Right lobe of liver (tissue), 6 donors: ENCODE results near the gene LRP5. TPM values are rescaled to one million over a fixed set of nuclear protein-coding genes. Genes with fewer than 3 reads are reported as not detected.
A peak's percentile ranks its signal among the peaks of the same experiment; 100 is the strongest.

Experiments used
- ATAC-seq, 4 donors: fragments of 200-7000 bp; cut with Tn5 transposase; one replicate each; pipeline ENCODE4 v1.9.1; 2020; ENCODE audit warnings: mild to moderate bottlenecking in 4 of 4, moderate library complexity in 4 of 4
- DNase-seq, 3 donors: peaks; one replicate each; pipeline ENCODE4 v3.0.0-alpha.2; 2020
- H3K27ac ChIP-seq, 3 donors: fragments of 200-600 bp; one replicate each; pipeline ENCODE4 v1.8.0; 2022
- H3K27me3 ChIP-seq, 2 donors: fragments of 200-600 bp; one replicate each; pipeline ENCODE4 v1.8.0; 2022
- H3K36me3 ChIP-seq, 4 donors: fragments of 200-600 bp; sonication (generic) in 1 of 4; one replicate each; pipeline versions ENCODE4 v1.5.1 to v1.8.0; 2017 to 2022; ENCODE audit warnings: control low read depth in 1 of 4
- H3K4me1 ChIP-seq, 4 donors: fragments of 200-600 bp; sonication (generic) in 1 of 4; one replicate each; pipeline versions ENCODE4 v1.5.1 to v1.8.0; 2017 to 2022; ENCODE audit warnings: control low read depth in 1 of 4
- H3K4me3 ChIP-seq, 3 donors: fragments of 200-600 bp; one replicate each; pipeline ENCODE4 v1.8.0; 2022
- H3K9me3 ChIP-seq, 4 donors: fragments of 200-600 bp; sonication (generic) in 1 of 4; one replicate each; pipeline versions ENCODE4 v1.5.1 to v1.8.0; 2017 to 2022; ENCODE audit warnings: control low read depth in 1 of 4
- POLR2A ChIP-seq: fragments of 450-650 bp; IDR thresholded peaks from one replicate; pipeline ENCODE4 v1.6.1; 2017; ENCODE audit warnings: antibody characterized with exemption, mild to moderate bottlenecking
- WGBS: methylation state at CpG from one replicate; pipeline ENCODE4 v1.1.6; 2018; ENCODE audit warnings: low coverage, low lambda C conversion rate; ENCODE audit not compliant: insufficient coverage; ENCODE audit errors: missing lambda C conversion rate; 5-methylcytosine and 5-hydroxymethylcytosine counted together
- intact Hi-C, 2 donors: fragments of 100-400 bp; cut with DNase I; formaldehyde crosslinking; loops; one replicate each; pipeline versions ENCODE4 v1.11.2 to v1.14.1; 2022
- total RNA-seq, 6 experiments: library from RNA; depleted of rRNA in 2 of 6; stranded (reverse); fragments of >200 nt in 2 of 6; fragmentation: NEBNext Ultra II Directional in 3 of 6; extraction: Animal tissue kit (Norgen Biotek cat#: 25700) in 3 of 6; gene quantifications; one replicate each; pipeline versions ENCODE4 v1.1.0 to v1.2.4, GENCODE V29; 2016 to 2023
- TF ChIP-seq, protein P1 (sequence below), 4 donors: fragments of 200-600 bp in 3 of 4; fragments of 450-650 bp in 1 of 4; IDR thresholded peaks; one replicate each; pipeline versions ENCODE4 v1.5.1 to v1.8.0; 2016 to 2022; ENCODE audit warnings: antibody characterized with exemption in 4 of 4, mild to moderate bottlenecking in 2 of 4
- donor health status: DM: no; HTN: yes; CAD: no.
- donor health status: DM: no; HTN: no; CAD: no.
- donor health status: DM: no; HTN: no; CAD: no.
- donor health status: DM: no; HTN: yes; CAD: no.
- donor health status: DM: no; HTN: yes; CAD: no.

LRP5 gene
- total RNA-seq, 6 experiments from 2014 or later = 74.4 to 120 (median 88.2) TPM

GRCh38 chr11:68436162-68436888 is 123.9 kb downstream of the LRP5 start:
- no peak overlapping the region for H3K4me3 ChIP-seq
- peaks cover 0 to 82% (median 43%) of the 10 kb centered on the region in 4 donors for H3K36me3 ChIP-seq
- ATAC-seq (no peak), DNase-seq (peak in 1 of 3 donors; percentile 30)
- H3K4me1 ChIP-seq = no peaks in the 10 kb centered on the region
- no peaks in the 10 kb centered on the region for H3K27me3 ChIP-seq
- intact Hi-C loops = no loop called here
- no peak overlapping the region for H3K27ac ChIP-seq
- H3K9me3 ChIP-seq = no peaks in the 10 kb centered on the region
- no peak for TF ChIP-seq POLR2A
- TF ChIP-seq, protein P1, sequence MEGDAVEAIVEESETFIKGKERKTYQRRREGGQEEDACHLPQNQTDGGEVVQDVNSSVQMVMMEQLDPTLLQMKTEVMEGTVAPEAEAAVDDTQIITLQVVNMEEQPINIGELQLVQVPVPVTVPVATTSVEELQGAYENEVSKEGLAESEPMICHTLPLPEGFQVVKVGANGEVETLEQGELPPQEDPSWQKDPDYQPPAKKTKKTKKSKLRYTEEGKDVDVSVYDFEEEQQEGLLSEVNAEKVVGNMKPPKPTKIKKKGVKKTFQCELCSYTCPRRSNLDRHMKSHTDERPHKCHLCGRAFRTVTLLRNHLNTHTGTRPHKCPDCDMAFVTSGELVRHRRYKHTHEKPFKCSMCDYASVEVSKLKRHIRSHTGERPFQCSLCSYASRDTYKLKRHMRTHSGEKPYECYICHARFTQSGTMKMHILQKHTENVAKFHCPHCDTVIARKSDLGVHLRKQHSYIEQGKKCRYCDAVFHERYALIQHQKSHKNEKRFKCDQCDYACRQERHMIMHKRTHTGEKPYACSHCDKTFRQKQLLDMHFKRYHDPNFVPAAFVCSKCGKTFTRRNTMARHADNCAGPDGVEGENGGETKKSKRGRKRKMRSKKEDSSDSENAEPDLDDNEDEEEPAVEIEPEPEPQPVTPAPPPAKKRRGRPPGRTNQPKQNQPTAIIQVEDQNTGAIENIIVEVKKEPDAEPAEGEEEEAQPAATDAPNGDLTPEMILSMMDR (IDR thresholded peaks at IDR 0.05) = no peak
- 84% methylated on average over 5 of the region's 16 CpGs for WGBS

- TF ChIP-seq, protein P1 (IDR thresholded peaks at IDR 0.05) = no peak
- no peak for TF ChIP-seq POLR2A
- Histone ChIP-seq H3K27ac (no peak overlapping the region), H3K9me3 (no peaks in the 10 kb centered on the region), H3K4me1 (no peaks in the 10 kb centered on the region), H3K27me3 (no peaks in the 10 kb centered on the region), H3K4me3 (no peak overlapping the region), H3K36me3 (peaks cover 0 to 84% (median 44%) of the 10 kb centered on the region in 4 donors)
- WGBS = 70% methylated on average over 7 of the region's 34 CpGs
- DNase-seq (peak in 1 of 3 donors; percentile 42), ATAC-seq (peak; percentile 43 to 68 (median 66))
- intact Hi-C loops = no loop called here
These were observed 124.9 kb downstream of the LRP5 start for GRCh38 chr11:68436985-68437926.

DNA sequence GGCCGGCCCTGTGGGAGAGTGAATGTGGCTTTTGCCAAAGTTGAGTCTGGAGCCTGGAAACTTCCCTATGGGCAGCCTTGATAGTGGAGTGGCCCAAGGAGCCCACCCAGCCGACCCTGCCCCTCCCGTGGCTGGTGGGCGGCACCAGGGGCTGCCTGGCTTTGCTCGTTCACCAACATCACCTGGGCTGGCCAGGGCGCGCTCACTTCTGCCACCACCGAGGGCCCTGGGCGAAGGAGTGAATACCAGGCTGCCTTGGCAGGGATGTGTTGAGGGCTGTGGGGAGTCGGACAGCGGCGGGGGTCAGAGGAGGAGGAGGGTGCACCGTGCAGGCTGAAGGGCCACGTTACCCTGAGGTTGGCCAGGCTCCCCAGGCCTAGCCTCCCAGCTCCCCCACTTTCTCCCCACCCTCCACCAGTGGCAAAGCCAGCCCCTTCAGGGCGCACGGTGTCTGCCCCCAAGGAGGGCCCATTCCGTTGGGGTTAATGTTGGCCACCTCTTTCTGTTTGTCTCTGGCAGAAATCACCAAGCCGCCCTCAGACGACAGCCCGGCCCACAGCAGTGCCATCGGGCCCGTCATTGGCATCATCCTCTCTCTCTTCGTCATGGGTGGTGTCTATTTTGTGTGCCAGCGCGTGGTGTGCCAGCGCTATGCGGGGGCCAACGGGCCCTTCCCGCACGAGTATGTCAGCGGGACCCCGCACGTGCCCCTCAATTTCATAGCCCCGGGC is 125.7 kb downstream of the LRP5 start:
- H3K9me3 ChIP-seq = no peaks in the 10 kb centered on the region
- TF ChIP-seq POLR2A = no peak
- TF ChIP-seq, protein P1 (IDR thresholded peaks at IDR 0.05) = no peak
- no peaks in the 10 kb centered on the region for H3K27me3 ChIP-seq
- ATAC-seq (peak in 1 of 4 donors; percentile 2), DNase-seq (no peak)
- no peaks in the 10 kb centered on the region for H3K4me1 ChIP-seq
- no peak overlapping the region for H3K27ac ChIP-seq
- WGBS = 93% methylated on average over 17 of the region's 34 CpGs
- H3K4me3 ChIP-seq = no peak overlapping the region
- intact Hi-C loops = no loop called here
- H3K36me3 ChIP-seq = peaks cover 0 to 86% (median 44%) of the 10 kb centered on the region in 4 donors

DNA sequence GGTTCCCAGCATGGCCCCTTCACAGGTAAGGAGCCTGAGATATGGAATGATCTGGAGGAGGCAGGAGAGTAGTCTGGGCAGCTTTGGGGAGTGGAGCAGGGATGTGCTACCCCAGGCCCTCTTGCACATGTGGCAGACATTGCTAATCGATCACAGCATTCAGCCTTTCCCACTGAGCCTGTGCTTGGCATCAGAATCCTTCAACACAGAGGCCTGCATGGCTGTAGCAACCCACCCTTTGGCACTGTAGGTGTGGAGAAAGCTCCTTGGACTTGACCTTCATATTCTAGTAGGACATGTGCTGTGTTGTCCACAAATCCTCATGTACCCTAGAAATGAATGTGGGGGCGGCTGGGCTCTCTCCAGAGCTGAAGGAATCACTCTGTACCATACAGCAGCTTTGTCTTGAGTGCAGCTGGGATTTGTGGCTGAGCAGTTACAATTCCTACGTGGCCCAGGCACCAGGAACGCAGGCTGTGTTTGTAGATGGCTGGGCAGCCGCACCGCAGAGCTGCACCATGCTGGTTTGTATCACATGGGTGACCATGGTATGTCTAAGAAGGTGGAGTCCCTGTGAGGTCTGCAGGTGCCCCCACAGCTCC is 126.4 kb downstream of the LRP5 start:
- DNase-seq (no peak), ATAC-seq (no peak)
- no peaks in the 10 kb centered on the region for H3K27me3 ChIP-seq
- WGBS = no CpG with 5 or more reads among the region's 6 CpGs
- no peaks in the 10 kb centered on the region for H3K4me1 ChIP-seq
- H3K27ac ChIP-seq = no peak overlapping the region
- H3K36me3 ChIP-seq = peaks cover 0 to 83% (median 41%) of the 10 kb centered on the region in 4 donors
- TF ChIP-seq, protein P1 (IDR thresholded peaks at IDR 0.05) = no peak
- no peak for TF ChIP-seq POLR2A
- no peaks in the 10 kb centered on the region for H3K9me3 ChIP-seq
- intact Hi-C loops = no loop called here
- no peak overlapping the region for H3K4me3 ChIP-seq
